22Rv1 (cell line): ENCODE results near the gene PPIH.

Source experiments
- ZFX ChIP-seq: fragments of 450-650 bp; IDR thresholded peaks from 2 replicates; pipeline ENCODE4 v1.6.1; 2017; ENCODE audit warnings: antibody characterized with exemption, borderline replicate concordance
- TF ChIP-seq, protein P1 (sequence below): fragments of 450-650 bp; IDR thresholded peaks from 2 replicates; pipeline ENCODE4 v1.5.1; 2017; ENCODE audit warnings: mild to moderate bottlenecking

DNA sequence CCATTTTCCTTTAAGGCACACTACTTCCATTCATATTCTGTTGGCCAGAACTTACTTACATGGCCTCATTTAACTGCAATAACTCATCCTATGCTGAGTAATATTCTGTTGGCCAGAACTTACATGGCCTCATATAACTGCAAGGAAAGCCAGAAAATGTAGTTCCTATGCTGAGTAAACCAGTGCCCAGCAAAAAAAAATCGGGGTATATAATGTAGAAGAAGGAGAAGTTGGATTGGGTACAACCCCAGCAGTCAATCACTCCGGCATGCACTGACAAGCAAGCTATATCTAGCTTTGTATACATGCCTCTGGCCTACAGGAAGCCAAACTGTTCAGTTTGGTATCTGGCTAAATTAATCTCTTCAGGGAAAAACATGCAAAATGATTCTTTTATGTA, 39.4 kb upstream of the PPIH start:
- TF ChIP-seq, protein P1, sequence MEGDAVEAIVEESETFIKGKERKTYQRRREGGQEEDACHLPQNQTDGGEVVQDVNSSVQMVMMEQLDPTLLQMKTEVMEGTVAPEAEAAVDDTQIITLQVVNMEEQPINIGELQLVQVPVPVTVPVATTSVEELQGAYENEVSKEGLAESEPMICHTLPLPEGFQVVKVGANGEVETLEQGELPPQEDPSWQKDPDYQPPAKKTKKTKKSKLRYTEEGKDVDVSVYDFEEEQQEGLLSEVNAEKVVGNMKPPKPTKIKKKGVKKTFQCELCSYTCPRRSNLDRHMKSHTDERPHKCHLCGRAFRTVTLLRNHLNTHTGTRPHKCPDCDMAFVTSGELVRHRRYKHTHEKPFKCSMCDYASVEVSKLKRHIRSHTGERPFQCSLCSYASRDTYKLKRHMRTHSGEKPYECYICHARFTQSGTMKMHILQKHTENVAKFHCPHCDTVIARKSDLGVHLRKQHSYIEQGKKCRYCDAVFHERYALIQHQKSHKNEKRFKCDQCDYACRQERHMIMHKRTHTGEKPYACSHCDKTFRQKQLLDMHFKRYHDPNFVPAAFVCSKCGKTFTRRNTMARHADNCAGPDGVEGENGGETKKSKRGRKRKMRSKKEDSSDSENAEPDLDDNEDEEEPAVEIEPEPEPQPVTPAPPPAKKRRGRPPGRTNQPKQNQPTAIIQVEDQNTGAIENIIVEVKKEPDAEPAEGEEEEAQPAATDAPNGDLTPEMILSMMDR: no peak
- TF ChIP-seq ZFX: no peak
